ENCODE results near the gene LMO1. TPM values are rescaled to one million over a fixed set of nuclear protein-coding genes. Genes with fewer than 3 reads are reported as not detected.

LMO1 gene
- total and polyA plus RNA-seq, 9 of the 15 experiments (the other 6 are each of a cell fraction or from before 2014, with no cell fraction given), result not detected

DNA sequence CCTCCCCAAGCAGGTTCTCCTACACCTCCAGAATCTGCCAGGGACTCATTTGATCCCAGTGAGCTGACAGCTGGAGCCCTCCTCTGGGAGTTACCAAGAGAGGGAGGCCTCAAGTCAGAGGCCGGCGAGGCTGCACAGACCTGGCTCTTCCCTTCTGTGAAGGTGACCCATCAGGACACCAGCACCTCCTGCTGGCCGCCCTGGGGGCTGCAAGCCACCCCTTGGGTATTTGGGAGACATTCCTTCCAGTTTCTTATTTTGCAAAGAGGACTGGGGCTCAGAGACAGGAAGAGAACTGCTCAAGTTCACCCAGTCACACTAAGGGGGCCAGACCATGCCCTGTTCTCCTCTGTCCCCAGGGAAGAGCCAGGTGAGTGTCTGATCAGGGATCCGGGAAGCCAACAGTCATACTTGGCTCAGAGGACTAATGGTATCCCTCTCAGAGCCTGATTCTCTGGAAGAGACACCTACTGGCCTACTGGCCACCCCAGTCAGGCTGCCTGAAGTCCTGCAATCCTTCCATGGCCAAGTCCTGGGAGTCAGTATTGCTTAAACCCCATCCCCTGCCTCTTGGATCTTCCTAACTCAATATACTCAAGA is 54.4 kb downstream of the LMO1 start (continued):
- TF ChIP-seq, protein P1, sequence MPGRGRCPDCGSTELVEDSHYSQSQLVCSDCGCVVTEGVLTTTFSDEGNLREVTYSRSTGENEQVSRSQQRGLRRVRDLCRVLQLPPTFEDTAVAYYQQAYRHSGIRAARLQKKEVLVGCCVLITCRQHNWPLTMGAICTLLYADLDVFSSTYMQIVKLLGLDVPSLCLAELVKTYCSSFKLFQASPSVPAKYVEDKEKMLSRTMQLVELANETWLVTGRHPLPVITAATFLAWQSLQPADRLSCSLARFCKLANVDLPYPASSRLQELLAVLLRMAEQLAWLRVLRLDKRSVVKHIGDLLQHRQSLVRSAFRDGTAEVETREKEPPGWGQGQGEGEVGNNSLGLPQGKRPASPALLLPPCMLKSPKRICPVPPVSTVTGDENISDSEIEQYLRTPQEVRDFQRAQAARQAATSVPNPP (IDR thresholded peaks at IDR 0.05; ENCODE audit: borderline replicate concordance, insufficient read depth, insufficient read length), result no peak
- no peak for TF ChIP-seq ZFP30 (CRISPR knock-in tag; IDR thresholded peaks at IDR 0.05; ENCODE audit: borderline replicate concordance)
- no peak for TF ChIP-seq ZNF507 (tag; conservative IDR thresholded peaks at IDR 0.05)
- TF ChIP-seq GABPB1 (CRISPR knock-in tag; IDR thresholded peaks at IDR 0.05), result no peak
- TF ChIP-seq, protein P2, sequence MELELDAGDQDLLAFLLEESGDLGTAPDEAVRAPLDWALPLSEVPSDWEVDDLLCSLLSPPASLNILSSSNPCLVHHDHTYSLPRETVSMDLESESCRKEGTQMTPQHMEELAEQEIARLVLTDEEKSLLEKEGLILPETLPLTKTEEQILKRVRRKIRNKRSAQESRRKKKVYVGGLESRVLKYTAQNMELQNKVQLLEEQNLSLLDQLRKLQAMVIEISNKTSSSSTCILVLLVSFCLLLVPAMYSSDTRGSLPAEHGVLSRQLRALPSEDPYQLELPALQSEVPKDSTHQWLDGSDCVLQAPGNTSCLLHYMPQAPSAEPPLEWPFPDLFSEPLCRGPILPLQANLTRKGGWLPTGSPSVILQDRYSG (tag; conservative IDR thresholded peaks at IDR 0.05; ENCODE audit: low read depth), result no peak
- TF ChIP-seq, protein P3, sequence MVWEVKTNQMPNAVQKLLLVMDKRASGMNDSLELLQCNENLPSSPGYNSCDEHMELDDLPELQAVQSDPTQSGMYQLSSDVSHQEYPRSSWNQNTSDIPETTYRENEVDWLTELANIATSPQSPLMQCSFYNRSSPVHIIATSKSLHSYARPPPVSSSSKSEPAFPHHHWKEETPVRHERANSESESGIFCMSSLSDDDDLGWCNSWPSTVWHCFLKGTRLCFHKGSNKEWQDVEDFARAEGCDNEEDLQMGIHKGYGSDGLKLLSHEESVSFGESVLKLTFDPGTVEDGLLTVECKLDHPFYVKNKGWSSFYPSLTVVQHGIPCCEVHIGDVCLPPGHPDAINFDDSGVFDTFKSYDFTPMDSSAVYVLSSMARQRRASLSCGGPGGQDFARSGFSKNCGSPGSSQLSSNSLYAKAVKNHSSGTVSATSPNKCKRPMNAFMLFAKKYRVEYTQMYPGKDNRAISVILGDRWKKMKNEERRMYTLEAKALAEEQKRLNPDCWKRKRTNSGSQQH (CRISPR knock-in tag; IDR thresholded peaks at IDR 0.05), result no peak
- no peak for TF ChIP-seq HDAC1 (IDR thresholded peaks at IDR 0.05)
- TF ChIP-seq, protein P4, sequence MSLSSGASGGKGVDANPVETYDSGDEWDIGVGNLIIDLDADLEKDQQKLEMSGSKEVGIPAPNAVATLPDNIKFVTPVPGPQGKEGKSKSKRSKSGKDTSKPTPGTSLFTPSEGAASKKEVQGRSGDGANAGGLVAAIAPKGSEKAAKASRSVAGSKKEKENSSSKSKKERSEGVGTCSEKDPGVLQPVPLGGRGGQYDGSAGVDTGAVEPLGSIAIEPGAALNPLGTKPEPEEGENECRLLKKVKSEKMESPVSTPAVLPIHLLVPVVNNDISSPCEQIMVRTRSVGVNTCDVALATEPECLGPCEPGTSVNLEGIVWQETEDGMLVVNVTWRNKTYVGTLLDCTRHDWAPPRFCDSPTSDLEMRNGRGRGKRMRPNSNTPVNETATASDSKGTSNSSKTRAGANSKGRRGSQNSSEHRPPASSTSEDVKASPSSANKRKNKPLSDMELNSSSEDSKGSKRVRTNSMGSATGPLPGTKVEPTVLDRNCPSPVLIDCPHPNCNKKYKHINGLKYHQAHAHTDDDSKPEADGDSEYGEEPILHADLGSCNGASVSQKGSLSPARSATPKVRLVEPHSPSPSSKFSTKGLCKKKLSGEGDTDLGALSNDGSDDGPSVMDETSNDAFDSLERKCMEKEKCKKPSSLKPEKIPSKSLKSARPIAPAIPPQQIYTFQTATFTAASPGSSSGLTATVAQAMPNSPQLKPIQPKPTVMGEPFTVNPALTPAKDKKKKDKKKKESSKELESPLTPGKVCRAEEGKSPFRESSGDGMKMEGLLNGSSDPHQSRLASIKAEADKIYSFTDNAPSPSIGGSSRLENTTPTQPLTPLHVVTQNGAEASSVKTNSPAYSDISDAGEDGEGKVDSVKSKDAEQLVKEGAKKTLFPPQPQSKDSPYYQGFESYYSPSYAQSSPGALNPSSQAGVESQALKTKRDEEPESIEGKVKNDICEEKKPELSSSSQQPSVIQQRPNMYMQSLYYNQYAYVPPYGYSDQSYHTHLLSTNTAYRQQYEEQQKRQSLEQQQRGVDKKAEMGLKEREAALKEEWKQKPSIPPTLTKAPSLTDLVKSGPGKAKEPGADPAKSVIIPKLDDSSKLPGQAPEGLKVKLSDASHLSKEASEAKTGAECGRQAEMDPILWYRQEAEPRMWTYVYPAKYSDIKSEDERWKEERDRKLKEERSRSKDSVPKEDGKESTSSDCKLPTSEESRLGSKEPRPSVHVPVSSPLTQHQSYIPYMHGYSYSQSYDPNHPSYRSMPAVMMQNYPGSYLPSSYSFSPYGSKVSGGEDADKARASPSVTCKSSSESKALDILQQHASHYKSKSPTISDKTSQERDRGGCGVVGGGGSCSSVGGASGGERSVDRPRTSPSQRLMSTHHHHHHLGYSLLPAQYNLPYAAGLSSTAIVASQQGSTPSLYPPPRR (CRISPR knock-in tag; IDR thresholded peaks at IDR 0.05; ENCODE audit: borderline replicate concordance), result no peak
- TF ChIP-seq SMC3 (conservative IDR thresholded peaks at IDR 0.05; ENCODE audit: insufficient read depth, low read depth, low read length), result peak; percentile 45; the same call in 1 of the 2 replicates
- no peak for TF ChIP-seq ZFP36 (IDR thresholded peaks at IDR 0.05; ENCODE audit: low read depth, low read length, partially characterized antibody)
- TF ChIP-seq RAD21 (CRISPR knock-in tag; conservative IDR thresholded peaks at IDR 0.05 in 1 of 2, IDR thresholded peaks at IDR 0.05 in 1 of 2), result peak; percentile 62 to 69
- TF ChIP-seq, protein P5, sequence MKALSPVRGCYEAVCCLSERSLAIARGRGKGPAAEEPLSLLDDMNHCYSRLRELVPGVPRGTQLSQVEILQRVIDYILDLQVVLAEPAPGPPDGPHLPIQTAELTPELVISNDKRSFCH (CRISPR knock-in tag; IDR thresholded peaks at IDR 0.05), result no peak
- TF ChIP-seq, protein P5 (tag; IDR thresholded peaks at IDR 0.05), result no peak
- TF ChIP-seq, protein P6, sequence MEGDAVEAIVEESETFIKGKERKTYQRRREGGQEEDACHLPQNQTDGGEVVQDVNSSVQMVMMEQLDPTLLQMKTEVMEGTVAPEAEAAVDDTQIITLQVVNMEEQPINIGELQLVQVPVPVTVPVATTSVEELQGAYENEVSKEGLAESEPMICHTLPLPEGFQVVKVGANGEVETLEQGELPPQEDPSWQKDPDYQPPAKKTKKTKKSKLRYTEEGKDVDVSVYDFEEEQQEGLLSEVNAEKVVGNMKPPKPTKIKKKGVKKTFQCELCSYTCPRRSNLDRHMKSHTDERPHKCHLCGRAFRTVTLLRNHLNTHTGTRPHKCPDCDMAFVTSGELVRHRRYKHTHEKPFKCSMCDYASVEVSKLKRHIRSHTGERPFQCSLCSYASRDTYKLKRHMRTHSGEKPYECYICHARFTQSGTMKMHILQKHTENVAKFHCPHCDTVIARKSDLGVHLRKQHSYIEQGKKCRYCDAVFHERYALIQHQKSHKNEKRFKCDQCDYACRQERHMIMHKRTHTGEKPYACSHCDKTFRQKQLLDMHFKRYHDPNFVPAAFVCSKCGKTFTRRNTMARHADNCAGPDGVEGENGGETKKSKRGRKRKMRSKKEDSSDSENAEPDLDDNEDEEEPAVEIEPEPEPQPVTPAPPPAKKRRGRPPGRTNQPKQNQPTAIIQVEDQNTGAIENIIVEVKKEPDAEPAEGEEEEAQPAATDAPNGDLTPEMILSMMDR (IDR thresholded peaks at IDR 0.05 in 2 of 3, conservative IDR thresholded peaks at IDR 0.05 in 1 of 3; ENCODE audit: insufficient read depth in 2 of 3, low read depth in 1 of 3, low read length in 3 of 3), result peak; percentile 71 to 90 (median 88)
- TF ChIP-seq ASH1L (IDR thresholded peaks at IDR 0.05; ENCODE audit: borderline replicate concordance, low read depth, partially characterized antibody), result no peak
